HUES48 (cell line): ENCODE measurements around the gene CAVIN4.
A peak's percentile ranks its signal among the peaks of the same experiment; 100 is the strongest.

ENCODE experiments used
- H3K27ac ChIP-seq: one replicate; pipeline ENCODE4 v1.7.0; 2013; ENCODE audit warnings: low read depth, low read length, inconsistent platforms
- H3K27me3 ChIP-seq: 2 replicates; pipeline ENCODE4 v1.6.1; 2013; ENCODE audit warnings: mild to moderate bottlenecking, low read length; ENCODE audit not compliant: control insufficient read depth, insufficient read depth
- H3K36me3 ChIP-seq: 2 replicates; pipeline ENCODE4 v1.6.1; 2013; ENCODE audit warnings: low read length; ENCODE audit not compliant: control insufficient read depth, insufficient read depth
- H3K4me1 ChIP-seq: 2 replicates; pipeline ENCODE4 v1.6.1; 2013; ENCODE audit warnings: mild to moderate bottlenecking, low read length; ENCODE audit not compliant: control insufficient read depth, insufficient read depth
- H3K4me3 ChIP-seq: 2 replicates; pipeline ENCODE4 v1.5.1; 2013; ENCODE audit warnings: mild to moderate bottlenecking, low read depth, low read length
- H3K9ac ChIP-seq: 2 replicates; pipeline ENCODE4 v1.6.1; 2013; ENCODE audit warnings: mild to moderate bottlenecking, low read depth, low read length, moderate library complexity
- H3K9me3 ChIP-seq: 2 replicates; pipeline ENCODE4 v1.6.1; 2013; ENCODE audit warnings: low read length; ENCODE audit not compliant: control insufficient read depth, insufficient read depth

The CAVIN4 gene

DNA sequence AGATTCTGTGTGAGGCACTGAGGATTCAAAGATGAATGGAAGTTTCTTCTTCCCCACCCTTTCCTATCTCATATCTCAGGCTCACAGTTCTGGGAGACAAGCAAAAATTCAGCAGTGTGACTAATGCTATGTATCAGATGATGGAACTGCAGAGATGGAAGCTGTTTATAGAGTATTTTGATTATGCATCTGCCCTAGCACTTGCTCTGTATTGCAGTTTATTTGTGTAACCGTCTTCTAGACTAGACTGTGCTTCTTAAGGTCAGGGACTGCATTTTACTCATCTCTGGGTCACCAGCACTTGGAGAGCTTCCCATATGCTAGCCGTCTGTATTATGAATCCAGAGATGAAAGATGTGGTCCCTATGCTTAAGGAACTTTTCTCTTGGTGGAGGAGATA, 12.6 kb downstream of the CAVIN4 start:
- Histone ChIP-seq H3K27ac (no peak overlapping the region), H3K9me3 (no peaks in the 10 kb centered on the region), H3K4me1 (peaks cover 3% of the 10 kb centered on the region; the same call in 1 of the 2 replicates), H3K9ac (no peak overlapping the region), H3K4me3 (no peak overlapping the region), H3K36me3 (peaks cover 30% of the 10 kb centered on the region), H3K27me3 (no peaks in the 10 kb centered on the region)

DNA sequence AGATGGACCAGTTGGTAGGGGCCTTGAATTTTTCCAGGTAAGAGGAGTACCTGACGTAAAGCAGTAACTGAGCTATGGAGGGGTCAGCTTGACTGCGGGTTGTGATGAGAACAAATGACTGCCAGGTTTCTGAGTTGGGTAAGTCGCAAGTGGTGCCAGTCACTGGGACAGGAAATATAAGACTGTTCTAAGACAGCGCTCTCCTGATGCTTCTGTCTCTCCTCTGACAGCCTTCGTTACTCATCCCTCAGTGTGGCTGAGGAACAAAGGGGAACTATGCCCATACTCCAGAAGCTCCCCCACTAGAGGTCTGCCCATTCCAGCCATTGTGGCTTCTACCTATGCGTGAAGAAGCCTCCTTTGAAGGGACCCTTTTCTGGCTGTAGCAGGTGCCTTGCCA, 13.3 kb downstream of the CAVIN4 start:
- H3K27ac ChIP-seq, result no peak overlapping the region
- H3K4me3 ChIP-seq, result no peak overlapping the region
- no peaks in the 10 kb centered on the region for H3K27me3 ChIP-seq
- H3K4me1 ChIP-seq, result peaks cover 4% of the 10 kb centered on the region; the same call in 1 of the 2 replicates
- no peaks in the 10 kb centered on the region for H3K9me3 ChIP-seq
- no peak overlapping the region for H3K9ac ChIP-seq
- peaks cover 23% of the 10 kb centered on the region for H3K36me3 ChIP-seq

DNA sequence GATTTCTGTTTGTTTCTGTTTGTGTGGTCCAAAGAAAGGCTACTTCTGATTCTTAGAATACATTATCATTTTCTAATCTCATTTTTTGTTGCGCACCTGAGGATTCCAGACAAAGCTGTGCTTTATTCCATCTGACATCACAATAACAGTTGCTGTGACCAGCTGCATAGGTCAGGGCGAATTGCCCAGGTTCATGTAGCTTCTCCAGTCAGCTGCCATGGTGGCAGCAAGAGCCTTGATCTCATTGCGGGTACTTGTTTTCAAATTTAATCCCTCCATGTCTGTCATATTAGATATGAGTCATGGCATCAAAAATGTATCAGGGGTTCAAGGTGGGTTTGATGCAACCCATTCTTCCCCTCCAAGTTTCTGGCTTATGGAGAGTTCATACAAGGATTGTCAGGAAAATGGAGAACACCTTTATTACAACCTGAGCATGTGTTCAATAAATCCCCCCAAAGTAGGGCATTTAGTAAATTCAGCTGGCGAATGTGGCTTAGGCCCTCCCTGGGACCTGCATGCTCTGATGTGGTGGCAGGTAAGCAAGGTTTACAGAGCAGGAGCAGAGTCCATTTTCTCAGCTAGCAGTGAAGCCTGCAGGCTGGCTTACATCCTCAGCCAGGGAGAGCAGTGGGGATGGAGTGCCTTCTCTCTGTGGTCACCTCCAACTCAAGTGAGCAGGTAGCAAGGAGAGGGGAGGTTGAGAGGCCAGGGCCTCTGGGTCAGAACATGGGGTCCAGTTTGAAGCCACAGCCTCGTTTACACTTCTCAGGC, 13.9 kb downstream of the CAVIN4 start:
- H3K4me1 ChIP-seq, result peaks cover 4% of the 10 kb centered on the region; the same call in 1 of the 2 replicates
- H3K27ac ChIP-seq, result no peak overlapping the region
- peaks cover 16% of the 10 kb centered on the region for H3K36me3 ChIP-seq
- H3K9me3 ChIP-seq, result no peaks in the 10 kb centered on the region
- no peak overlapping the region for H3K4me3 ChIP-seq
- H3K27me3 ChIP-seq, result no peaks in the 10 kb centered on the region
- H3K9ac ChIP-seq, result no peak overlapping the region

DNA sequence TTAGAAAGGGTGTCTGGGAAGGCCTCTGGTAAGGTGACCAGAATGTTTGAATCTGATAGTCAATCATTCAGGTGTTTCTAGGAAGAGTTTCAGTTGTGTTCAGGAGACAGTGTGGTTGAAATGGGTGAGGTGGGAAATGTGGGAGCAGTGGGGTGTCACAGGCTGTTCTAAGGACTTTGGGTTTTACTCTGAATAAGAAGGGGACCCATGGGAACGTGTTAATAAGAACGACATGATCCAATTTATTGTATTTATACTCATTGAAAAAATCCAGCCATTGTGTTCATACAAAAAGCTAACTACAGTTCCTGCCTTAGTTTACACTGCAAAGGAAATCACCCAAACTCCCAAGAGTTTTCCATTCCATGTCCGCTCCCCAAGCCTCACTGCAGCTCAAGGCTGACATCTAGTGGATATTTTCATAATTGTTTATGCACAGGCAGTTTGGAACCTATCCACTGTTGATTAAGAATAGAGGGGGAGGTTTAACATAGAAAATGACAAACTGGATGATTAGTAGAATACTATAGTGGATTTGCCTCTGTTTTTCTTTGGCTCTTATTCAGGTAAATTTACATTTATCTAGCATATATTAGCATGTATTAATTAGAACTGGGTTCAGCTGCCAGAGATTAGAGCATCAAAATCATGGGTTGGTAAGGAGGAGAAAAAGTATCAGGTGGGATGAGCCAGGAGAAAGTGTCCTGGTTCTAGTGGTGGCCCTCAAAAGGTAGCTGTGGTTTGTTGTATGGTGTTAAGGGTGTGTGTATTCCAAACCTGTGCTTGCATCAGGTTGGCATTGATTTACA, 17.7 kb downstream of the CAVIN4 start:
- H3K27ac ChIP-seq, result no peak overlapping the region
- H3K27me3 ChIP-seq, result no peaks in the 10 kb centered on the region
- no peaks in the 10 kb centered on the region for H3K9me3 ChIP-seq
- H3K4me3 ChIP-seq, result no peak overlapping the region
- H3K9ac ChIP-seq, result no peak overlapping the region
- H3K4me1 ChIP-seq, result peaks cover 16% of the 10 kb centered on the region
- H3K36me3 ChIP-seq, result no peaks in the 10 kb centered on the region

DNA sequence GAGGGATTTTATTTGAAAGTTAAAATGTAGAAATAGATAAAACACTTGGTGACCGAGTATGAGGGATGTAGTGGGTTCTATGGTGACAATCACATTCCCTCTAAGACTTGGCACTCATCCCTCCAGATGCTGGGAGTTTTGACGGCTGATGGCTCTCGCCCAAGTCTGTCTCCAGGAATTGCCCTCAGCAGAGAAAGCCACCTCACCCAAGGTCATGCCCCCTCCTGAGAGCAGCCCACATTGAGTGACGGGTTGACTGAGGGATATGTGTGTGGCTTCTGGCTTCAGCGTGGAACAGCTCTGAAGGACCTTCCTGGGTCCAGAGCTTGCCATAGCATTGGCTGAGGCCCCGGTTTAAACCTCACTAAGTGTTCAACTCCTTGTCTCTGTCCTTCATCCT, 19.4 kb downstream of the CAVIN4 start:
- H3K27me3 ChIP-seq, result no peaks in the 10 kb centered on the region
- no peaks in the 10 kb centered on the region for H3K36me3 ChIP-seq
- peaks cover 20% of the 10 kb centered on the region for H3K4me1 ChIP-seq
- no peak overlapping the region for H3K27ac ChIP-seq
- H3K9me3 ChIP-seq, result no peaks in the 10 kb centered on the region
- no peak overlapping the region for H3K9ac ChIP-seq
- H3K4me3 ChIP-seq, result no peak overlapping the region

DNA sequence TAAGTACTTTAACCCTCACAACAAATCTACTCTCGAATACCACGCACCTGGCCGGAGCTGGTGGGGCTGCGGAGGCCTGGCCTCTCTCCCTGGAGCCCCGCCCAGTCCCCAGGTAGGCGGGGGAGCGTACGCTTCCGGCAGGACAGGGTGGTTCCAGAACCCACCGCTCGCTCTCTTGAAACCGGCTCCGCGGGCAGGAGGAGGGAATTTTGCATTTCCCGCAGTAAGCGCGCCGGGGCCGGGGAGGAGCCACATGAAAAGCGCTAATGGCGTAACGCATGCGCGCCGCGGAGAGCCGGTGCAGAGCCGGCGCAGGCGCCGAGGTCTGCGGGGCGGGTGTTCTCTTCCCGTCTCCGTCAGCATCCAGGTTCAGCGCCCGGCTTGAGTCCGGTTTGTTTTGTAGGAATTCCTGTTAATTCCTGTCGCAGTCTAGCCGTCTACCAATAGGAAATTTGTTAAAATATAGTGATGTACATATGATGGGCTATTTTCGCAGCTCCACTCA, 20.8 kb downstream of the CAVIN4 start:
- Histone ChIP-seq H3K9ac (peak overlapping the region; percentile 69), H3K27ac (peak overlapping the region; percentile 69), H3K9me3 (no peaks in the 10 kb centered on the region), H3K4me3 (peak overlapping the region; percentile 71), H3K4me1 (peaks cover 24% of the 10 kb centered on the region), H3K36me3 (no peaks in the 10 kb centered on the region), H3K27me3 (no peaks in the 10 kb centered on the region)

DNA sequence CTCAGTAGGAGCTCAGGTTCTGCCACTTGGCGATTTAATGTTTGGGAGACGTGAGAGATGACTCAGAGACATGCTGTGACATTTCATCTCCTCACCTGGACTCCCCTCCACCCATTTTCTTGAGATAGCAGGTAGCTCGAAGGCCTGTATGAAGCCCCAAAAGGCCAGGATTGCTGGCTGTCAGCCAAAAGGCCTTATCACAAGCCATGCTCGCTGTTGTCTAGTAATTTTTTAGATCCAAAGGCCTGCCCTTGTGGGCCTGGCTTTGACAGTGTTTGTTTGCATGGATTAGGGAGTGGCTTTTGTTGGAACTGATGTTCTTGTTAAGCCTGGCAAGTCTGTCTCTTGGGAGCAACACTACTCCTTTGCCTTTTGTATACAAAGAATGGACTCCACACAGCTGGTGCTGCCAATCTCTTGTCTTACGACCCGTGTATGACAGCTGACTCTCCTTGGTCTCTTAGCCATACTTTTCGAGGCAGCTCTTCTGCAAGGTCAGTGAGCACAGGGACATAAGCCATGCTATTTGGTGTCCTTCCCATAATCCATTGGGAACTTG, 22.7 kb downstream of the CAVIN4 start:
- Histone ChIP-seq H3K27ac (no peak overlapping the region), H3K4me3 (no peak overlapping the region), H3K9ac (no peak overlapping the region), H3K9me3 (no peaks in the 10 kb centered on the region), H3K4me1 (peaks cover 21% of the 10 kb centered on the region), H3K27me3 (no peaks in the 10 kb centered on the region), H3K36me3 (no peaks in the 10 kb centered on the region)

DNA sequence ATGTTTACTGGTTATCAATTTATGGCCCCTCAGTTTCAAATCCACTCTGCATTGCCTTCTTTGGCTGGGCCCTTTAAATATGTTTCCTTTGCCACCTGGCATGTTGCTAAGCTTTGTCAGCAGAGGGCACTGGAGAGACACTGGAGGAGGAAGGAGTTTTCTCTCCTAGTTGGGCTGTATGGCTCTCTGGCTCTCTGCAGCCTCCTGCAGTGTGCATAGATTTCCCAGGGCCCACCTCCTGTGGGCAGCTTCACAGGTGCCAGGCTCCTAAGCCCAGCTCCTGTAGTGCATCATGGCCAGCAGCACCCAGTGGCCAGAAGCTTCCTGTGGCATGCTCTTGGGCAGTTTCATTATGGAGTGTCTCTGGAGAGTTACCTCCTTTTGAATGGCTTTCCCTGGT, 23.3 kb downstream of the CAVIN4 start:
- no peaks in the 10 kb centered on the region for H3K27me3 ChIP-seq

DNA sequence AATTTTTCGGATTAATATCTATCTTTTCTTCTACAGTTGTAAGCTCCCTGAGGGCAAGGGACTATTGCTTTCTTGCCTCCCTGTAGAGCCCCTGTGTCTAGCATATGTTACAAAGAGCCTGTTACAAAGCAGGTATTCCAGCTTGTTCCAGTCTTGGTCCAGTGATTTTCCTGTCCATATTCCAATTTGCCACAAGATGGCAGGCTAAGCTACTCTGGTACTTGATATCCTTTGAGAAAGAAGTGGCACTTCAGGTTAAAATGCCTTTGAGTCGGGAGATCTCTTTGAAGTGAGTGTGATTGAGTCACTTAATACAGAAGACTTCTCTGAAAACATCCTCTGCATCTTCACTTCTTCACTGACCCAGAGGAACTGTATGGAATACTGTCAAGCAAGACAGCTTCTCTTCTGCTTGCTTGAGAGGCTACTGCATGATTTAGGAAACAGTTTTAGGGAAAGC, 24.5 kb downstream of the CAVIN4 start:
- Histone ChIP-seq H3K27ac (no peak overlapping the region), H3K4me1 (peaks cover 21% of the 10 kb centered on the region), H3K9me3 (no peaks in the 10 kb centered on the region), H3K9ac (no peak overlapping the region), H3K36me3 (no peaks in the 10 kb centered on the region), H3K27me3 (no peaks in the 10 kb centered on the region), H3K4me3 (no peak overlapping the region)

More for the DNA sequence above, 23.3 kb downstream of the CAVIN4 start:
- Histone ChIP-seq H3K4me3 (no peak overlapping the region), H3K4me1 (peaks cover 21% of the 10 kb centered on the region), H3K9me3 (no peaks in the 10 kb centered on the region), H3K36me3 (no peaks in the 10 kb centered on the region), H3K27ac (no peak overlapping the region), H3K9ac (no peak overlapping the region)

DNA sequence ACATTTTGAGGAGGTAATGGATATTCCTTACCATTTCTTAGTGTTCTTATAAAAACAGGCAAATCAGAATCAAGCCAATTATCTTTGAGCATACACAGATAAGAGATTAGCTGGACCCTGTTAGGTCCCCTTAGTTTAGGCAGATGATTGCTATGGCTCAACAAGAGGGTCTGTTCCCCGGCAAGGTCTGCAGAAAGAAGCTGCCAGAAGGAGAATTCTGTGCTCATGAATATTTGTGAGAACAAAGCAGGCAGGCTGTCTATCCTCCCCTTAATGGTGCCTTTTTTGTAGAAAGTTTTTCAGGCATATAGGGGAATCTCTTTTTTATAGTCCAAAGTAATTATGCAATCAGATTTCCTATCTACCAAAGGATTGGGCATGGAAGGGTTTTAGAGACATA, 27.5 kb downstream of the CAVIN4 start:
- no peak overlapping the region for H3K4me3 ChIP-seq
- H3K36me3 ChIP-seq, result no peaks in the 10 kb centered on the region
- no peak overlapping the region for H3K27ac ChIP-seq
- H3K9me3 ChIP-seq, result no peaks in the 10 kb centered on the region
- peaks cover 9% of the 10 kb centered on the region for H3K4me1 ChIP-seq
- no peak overlapping the region for H3K9ac ChIP-seq
- no peaks in the 10 kb centered on the region for H3K27me3 ChIP-seq

DNA sequence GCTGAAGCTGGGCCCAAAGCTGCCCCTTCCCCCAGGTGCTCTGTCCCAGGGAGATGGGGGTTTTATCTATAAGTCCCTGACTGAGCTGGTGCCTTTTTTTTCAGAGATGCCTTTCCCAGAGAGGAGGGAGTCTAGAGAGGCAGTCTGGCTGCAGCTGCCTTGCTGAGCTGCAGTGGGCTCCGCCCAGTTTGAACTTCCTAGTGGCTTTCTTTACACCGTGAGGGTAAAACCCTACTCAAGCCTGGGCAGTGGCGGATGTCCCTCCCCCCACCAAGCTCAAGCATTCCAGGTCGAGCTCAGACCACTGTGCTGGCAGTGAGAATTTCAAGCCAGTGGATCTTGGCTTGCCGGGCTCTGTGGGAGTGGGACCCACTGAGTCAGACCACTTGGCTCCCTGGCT, 41.3 kb downstream of the CAVIN4 start:
- Histone ChIP-seq H3K4me1 (no peaks in the 10 kb centered on the region), H3K36me3 (no peaks in the 10 kb centered on the region), H3K27ac (no peak overlapping the region), H3K9ac (no peak overlapping the region), H3K27me3 (no peaks in the 10 kb centered on the region), H3K4me3 (no peak overlapping the region), H3K9me3 (no peaks in the 10 kb centered on the region)
